SIG-M5 (cell line): ENCODE measurements around the gene IL1RAP.
"Not testable (repeated sequence)": the region's sequence is repeated elsewhere in the genome, so short reads cannot be mapped to it uniquely, and the experiment has no call there.

Experiments
- DNase-seq: peaks from one replicate; lab custom pipeline; 2025; lab: John Stamatoyannopoulos, UW

The IL1RAP gene

GRCh38 chr3:190513409-190514370 is at the start of gene IL1RAP:
Gene IL1RAP, plus strand, starts transcription at chr3:190514085. Its CDS starts 50,205 bp downstream, at chr3:190564290.
- peak; percentile 95 for DNase-seq

DNA sequence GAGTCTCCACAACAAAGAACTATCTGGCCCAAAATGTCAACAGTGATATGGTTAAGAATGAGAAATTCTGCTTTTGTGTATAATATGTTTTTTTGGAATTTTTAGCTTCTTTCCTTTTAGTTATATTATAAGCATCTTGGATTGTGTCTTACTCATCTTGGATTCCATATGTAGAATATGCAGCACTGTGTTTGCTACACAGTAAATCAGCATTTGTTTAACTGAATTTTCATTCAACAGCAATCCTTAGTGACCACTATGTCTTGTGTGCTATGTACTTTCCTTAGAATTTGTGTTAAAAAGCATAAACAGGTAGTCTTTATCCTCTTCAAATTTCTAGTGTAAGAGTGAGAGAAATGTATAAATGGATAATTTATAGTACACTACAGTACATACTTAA is 46.0 kb upstream of the IL1RAP start:
- no peak for DNase-seq

DNA sequence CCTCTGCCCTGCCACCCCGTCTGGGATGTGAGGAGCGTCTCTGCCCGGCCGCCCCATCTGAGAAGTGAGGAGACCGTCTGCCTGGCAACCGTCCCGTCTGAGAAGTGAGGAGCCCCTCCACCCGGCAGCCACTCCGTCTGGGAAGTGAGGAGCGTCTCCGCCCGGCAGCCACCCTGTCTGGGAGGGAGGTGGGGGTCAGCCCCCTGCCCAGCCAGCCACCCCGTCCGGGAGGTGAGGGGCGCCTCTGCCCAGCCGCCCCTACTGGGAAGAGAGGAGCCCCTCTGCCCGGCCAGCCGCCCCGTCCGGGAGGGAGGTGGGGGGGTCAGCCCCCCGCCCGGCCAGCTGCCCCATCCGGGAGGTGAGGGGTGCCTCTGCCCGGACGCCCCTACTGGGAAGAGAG is 40.6 kb upstream of the IL1RAP start:
- DNase-seq, result not testable (repeated sequence)

GRCh38 chr3:190481779-190482178 is 32.1 kb upstream of the IL1RAP start:
- DNase-seq, result no peak

DNA sequence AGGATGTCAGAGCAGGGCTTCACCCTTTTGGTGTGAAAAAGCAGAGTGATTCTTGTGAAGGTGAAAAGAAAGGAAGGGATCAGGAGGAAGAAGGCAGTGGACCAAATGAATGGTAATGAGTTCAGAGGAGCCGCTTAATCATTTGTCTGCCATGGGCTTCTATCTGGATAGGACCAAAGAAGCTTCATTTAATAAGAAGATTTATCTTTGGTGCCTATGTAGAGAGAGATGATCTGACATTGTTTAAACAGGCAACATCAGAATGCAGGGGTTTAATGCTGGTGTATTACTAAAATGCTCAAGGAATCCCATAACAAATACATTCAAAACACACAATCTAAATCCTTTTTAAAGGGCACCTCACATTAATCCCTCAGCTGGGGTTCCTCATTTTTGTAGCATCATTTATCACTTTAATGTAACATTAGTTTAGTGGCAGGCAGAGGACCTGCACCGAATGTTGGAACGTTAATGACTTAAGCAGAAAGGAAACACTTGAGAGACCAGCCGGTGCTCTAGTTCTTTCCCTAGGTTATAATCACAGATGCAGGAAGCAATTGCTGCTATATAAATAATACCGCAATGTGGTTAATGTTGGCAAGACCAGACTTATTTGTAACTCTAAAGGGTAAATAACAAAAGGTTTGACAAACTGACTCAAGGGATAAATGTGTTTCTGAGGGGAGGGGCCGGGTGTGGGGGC is 27.9 kb upstream of the IL1RAP start:
- DNase-seq, result no peak

DNA sequence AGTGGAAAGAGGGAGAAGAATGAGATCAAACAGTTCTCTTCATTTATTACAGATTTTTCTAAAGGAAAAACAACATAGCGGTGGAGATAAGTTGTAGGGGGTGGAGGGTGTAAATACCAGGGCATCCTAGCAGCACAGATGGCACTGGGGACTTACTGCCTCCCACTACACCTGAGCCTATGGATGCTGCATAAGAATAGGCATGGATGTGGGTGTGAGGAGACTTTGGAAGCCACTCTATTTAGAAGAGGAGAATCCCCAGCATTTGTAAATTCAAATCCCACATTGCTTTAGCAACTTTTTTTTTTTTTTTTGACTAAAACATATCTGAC is 27.4 kb upstream of the IL1RAP start:
- DNase-seq, result no peak

GRCh38 chr3:190486908-190487607 is 26.8 kb upstream of the IL1RAP start:
- no peak for DNase-seq

DNA sequence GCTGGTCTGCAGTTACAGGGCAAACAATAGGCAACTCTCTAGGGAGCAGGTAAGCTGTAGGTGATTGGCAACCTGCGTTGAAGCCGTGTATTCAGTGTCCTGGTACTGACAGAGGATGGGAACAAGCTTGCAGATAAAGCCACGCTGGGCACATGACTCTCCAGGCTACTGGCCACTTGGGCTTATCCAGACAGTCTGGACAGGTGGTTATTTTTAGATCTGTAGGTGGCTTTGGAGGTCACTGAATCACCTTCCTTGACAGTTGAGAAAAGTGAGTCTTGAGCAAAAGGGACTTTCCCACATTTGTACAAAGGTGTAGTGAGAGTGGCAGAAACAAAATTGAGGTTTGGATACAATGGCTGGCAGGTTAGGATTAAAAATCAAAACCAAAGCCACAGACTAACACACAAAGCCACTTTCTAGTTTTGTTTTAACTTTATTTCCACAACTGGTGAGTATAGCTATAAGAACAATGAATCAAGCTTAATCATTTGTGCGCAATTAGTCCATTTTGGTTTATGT is 22.3 kb upstream of the IL1RAP start:
- DNase-seq, result no peak

DNA sequence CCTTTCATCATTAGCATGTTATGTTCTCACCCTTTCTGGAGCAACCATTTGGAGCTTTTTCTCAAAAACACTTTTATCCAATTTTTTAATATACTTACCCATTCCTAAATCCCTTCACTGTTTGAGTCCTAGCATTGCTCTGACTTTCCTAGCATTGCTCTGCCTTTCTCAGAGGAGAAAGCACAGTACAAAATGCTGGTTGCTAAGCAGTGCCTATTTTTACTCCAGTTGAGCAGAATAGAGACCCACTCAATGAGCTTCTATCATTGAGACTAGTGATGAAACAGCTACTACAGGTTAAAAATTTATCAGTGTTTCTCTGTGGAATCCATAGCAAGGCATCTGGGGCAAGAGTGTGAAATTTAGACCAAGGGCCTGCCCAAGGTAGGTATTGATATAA is 21.8 kb upstream of the IL1RAP start:
- no peak for DNase-seq

GRCh38 chr3:190492966-190493365 is 20.9 kb upstream of the IL1RAP start:
- DNase-seq, result no peak

- DNase-seq, result no peak
Measured at GRCh38 chr3:190494907-190495306, 19.0 kb upstream of the IL1RAP start.

- no peak for DNase-seq
Measured at GRCh38 chr3:190495354-190495753, 18.5 kb upstream of the IL1RAP start.

DNA sequence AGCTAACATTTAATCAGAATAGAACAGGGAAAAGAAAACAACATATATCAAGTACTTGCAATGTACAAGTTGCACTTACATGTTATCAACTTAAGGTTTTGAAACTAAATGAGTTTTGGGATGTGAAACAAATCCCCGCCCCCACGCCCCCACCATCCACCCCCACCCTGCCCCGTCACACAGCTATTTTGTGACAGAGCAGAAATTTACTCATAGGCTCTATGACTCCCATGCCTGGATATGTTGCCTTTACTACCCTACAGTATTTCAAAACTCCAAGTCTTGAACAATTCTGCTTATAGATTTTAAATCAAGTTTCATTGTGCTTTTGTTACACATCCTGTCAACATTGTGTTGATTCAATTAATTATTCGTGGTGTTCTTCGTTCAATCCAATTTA is 18.1 kb upstream of the IL1RAP start:
- DNase-seq, result no peak

GRCh38 chr3:190496859-190497258 is 17.0 kb upstream of the IL1RAP start:
- no peak for DNase-seq

- no peak for DNase-seq
Measured at GRCh38 chr3:190497811-190498210, 16.1 kb upstream of the IL1RAP start.

GRCh38 chr3:190498293-190498692 is 15.6 kb upstream of the IL1RAP start:
- DNase-seq, result no peak

DNA sequence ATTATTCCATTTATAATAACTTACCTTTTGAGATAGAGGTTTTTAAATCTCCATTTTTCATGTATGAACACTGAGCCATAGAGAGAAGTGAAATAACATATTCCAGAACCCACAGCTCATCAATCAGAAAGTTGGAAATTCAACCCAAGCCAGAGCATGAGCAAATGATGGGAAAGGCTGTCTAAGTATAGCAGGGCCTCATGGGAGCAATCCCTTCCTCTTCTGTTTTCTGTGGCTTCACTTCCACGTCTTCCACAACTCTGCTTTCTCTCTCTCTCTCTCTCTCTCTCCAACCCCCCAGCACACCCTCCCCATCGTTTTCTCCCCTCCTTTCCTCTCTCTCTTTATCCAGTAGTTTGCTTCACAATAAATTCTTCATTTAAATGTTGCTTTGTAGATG is 14.8 kb upstream of the IL1RAP start:
- no peak for DNase-seq

DNA sequence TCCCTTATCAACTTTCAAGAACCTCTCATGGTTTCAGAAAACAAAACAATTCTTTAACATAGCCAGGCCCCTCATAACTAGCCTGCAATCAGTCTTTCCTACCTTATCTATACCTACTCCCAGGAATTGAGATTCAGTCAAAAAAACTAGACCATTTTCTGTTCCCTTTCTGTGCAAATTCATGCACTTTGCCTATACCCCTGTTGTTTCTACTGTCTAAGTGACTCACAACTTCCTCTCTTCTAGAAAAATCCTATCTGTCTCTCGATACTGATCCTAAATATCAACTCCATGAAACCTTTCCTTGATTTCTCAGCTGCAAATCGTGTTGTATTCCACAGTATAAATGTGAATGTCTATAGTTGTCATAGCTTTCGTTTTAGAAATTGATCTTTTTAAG is 10.9 kb upstream of the IL1RAP start:
- DNase-seq, result no peak

DNA sequence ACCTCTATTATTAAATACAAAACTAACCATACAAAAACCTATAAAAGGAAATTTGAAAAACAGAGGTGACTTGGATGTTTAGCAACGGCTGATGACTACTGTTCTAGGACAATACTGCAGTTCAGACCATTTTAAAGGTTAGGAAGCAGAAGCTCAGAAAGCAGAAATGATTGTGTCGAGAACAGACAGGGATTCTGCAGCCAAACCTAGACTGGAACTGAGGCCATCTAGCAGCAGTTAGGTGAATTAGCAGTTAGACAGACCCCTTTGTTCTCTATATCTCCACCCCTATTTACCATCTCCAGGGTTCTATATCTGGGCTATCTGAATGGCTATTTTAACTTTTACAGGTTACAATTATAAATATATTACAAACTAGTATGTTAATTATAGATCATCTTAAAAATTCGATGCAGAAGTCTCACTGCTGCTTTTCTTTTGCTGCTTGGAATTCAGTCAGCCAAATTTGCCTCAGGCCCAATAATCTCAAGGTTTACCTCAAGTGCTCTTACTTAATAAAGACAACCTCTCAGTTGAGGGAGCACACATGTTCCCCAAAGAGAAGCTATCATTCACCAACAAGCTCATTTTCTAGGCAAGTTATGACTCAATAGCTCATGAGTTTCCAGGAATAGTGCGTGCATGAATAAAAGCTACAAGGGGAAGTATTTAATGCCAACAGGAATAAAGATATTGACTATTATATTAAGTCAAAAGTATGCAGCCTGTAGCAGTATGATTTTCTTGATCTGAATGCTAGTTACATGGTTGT is 9.3 kb upstream of the IL1RAP start:
- DNase-seq, result no peak

DNA sequence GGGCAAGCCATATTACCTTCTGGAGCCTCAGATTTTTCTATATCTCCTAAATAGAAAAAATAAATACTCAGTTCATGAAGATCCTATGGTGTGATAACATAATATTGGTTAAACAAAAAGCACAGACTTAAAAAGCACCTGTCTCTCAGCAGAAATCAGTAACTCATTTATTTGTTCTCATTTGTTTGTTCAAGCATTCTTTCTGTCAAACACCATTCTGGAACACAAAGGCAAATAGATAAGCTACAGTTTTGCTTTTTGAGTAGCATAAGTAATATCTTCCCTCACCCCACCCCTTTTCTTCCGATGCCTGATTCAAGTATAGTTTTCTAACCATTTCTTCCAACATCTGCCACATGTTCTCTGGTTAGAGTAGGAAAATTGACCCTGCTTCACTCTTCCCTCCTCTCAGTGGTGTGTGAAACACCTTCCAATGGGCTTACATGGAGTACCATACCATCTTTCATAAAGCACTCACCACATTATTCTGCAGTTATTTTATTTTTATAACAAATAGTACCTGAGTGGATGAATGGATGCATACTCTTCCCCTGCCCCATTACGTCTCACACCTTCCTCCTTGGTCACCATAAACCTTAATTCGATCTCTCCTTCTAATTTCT is 8.4 kb upstream of the IL1RAP start:
- no peak for DNase-seq

- no peak for DNase-seq
Measured at GRCh38 chr3:190506271-190506670, 7.6 kb upstream of the IL1RAP start.
